Activated naive CD4-positive, alpha-beta T cell (primary cell): Measurements from ENCODE around the gene PRKN.

ENCODE experiments used
- DNase-seq, 4 experiments: peaks; one replicate each; lab custom pipeline; 2025; lab: John Stamatoyannopoulos, UW

PRKN gene

DNA sequence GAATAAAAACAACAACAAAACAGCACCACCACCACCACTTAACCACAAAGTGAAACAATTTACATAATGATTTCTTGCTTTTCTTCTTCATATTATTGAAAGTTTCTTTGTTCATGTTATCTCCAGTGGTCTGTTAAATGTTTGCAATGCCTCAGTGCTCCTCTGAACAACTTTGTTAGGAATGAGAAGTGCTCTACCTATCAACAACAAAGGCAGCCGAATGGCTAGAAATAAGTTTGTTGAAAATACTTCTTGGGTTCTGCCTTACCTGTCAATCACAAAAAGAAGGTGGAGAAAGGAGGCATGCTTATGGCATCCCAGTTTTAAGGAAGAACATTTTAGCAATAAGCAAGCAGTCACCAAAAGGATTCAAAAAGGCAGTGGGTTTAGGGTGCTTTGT lies 490.2 kb downstream of the PRKN start:
- DNase-seq, result no peak

DNA sequence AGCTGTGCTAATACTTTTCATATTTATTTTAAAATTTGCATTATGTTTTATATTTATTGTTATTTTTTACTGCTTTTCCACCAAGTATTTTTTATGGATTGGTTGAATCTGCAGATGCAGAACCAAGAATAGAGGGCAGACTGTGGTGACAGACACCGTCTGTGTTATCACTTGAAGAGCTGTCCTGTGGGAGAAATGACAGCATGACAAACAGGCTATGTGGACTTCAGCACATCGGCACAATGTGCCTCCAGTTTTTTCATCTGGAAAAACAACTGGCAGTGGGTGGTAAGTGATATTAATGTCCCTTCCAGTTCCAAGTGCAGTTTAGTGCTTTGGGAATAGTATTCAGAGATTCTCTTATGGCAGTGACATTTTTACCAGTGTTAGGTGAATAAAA lies 492.9 kb downstream of the PRKN start:
- DNase-seq, result no peak

DNA sequence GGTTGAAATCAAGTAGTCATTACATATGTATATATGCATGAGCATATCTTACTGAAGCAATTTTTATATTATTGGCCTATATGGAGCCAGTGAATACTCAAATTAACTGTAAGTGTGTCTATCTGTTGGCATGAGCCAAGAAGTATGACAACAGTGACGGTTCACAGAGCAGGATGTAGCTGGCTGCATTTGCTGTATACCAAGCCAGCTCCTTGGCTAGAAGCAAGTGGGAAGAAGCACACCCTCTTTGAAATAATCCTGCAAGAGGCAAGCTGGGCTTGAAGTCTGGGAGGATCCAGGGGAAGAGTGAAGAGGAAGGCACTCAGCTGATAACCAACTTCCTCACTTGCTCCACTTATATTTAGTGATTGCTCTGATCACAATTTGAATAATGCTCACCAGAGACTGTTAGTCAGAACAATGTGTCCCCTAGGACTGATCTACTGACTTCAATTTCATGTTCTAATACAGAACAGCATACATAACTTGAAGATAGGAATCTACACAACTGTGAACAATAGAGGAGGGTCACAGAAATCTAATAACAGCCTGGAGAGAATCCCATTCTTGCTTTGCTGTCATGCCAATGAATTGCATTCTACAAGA lies 497.3 kb downstream of the PRKN start:
- DNase-seq, result no peak

DNA sequence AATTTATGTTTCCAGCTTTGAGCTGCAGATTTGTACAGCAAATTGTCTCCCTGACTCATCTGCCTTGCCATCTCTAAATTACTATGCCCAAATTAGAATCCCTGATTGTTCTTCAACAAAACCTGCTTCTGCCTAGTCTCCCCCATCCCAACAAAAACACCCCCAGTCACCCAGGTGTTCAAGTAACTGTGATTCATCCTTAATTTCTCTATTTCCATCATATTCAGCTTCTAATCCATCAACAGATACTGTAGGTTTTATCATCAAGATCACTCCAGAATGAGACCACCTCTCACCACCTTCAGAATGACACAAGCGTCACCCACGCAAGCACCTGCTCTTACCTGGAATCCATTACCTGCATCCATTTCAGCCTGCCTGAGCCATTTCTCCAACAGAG lies 498.5 kb downstream of the PRKN start:
- DNase-seq, result no peak

DNA sequence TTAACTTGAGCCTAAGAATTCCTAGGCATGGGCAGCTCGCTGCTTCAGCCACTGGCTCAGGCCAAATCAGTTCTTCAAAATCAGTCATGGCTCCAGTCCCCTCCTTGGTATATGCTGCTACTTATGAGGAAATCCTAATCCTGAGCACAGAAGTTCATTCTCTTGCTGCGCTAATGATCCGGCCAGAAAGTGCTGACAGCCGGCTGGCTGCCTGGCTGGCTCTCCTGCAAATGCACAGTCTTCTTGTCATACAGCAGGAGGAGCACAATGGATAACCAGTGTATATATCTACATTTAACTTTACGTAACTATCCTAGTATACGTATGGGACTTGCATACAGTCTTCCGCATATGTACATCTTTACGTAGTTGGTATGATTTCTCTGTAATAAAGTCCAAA lies 500.8 kb downstream of the PRKN start:
- no peak for DNase-seq

DNA sequence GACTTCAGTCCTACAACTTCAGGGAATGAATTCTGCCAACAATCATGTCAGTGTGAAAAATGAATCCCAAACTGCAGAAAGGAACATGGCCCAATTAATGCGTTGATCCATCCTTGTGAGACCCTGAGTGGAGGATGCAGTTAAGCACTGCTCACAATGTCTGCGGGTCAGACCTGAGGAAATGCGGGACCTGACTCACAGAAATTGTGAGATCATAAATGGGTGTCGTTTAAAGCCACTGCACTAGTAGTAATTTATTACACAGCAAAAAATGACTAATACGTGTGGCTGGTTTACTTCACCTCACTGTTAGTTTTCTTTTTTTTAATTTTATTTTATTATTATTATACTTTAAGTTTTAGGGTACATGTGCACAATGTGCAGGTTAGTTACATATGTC lies 505.0 kb downstream of the PRKN start:
- DNase-seq, result no peak

DNA sequence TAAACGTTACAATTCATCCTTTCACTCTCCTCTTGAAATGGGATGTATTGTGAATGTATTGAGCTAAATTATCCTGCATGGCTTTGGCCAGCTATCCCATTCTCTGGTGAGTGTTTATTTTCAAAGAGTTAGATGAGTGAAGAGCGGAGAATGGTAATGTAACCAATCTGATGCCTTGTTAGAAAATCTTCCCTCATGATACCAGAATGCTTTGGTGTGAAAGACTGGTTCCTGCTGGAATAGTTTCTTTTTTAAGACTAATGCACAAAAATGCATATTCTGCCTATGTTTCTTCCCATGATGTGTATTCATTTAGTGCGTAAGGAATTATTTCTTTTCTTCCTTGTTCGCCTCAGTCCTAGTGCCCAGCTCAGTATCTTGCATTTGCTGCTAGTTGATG lies 506.7 kb downstream of the PRKN start:
- no peak for DNase-seq

DNA sequence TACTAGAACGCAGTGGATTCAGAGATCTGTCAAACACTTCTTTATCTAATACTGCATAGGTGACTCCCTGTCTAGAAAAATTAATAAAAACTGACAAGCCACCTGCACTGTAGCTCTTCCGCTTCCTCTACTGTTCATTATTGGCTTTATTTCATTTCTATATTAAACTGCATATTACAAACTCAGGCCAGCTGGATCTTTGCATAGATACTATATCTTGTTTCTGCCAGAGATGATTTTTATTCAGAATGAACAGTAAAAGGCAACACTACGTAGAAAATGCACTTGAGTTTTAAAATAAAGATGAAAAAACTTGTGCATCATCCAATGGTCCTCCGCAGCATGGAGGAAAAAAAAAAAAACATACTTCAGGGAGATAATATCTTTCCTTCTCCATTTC lies 508.3 kb downstream of the PRKN start:
- no peak for DNase-seq

DNA sequence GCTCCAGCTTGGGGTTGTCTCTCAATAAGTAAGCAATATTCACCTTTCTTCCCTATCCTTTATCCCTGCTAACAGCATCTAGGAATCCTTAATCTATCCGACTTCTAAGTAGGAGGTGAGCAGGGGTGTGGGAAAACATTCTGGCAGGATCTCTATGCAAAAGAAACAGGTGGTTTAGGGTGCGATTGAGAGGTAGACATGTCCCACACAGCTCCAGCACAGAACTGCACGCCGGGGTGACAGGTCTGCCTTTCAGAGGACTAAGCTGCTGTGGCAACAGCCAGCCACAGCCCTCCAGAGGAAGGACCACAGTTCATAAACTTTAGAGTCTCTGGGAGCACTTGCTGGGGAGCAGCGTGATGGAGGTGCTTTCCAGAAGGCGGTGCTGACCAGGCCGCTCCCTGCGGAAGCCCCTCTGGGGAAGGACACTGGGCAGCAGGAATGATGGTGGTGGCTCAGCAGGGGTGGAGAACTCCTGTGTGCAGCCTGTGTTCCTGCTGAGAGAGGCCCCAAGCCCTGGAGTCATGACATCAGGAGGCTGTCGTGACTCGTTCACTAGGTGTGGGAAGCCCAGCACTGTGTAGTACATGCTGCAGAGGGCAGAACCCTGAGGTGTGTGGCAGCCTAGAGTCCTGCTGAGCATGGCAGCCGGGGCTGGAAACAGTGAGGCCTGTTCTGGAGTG lies 509.6 kb downstream of the PRKN start:
- DNase-seq, result no peak

DNA sequence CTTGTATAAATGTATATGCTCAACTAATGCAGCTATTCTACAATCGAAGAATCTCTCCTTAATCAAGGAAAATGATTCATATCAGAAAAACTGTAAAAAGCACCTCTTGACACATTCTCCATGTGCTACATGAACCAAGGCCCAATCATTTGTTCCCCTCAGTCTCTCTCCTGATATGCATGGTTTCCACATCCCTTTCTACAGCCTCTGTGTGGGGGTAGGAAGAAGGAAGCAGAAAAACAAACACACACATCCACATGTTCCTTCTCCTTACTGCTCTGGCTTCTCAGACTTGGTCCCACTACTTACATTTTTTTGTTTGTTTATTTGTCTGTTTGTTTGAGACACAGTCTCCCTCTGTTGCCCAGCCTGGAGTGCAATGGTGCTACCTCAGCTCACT lies 510.5 kb downstream of the PRKN start:
- no peak for DNase-seq

DNA sequence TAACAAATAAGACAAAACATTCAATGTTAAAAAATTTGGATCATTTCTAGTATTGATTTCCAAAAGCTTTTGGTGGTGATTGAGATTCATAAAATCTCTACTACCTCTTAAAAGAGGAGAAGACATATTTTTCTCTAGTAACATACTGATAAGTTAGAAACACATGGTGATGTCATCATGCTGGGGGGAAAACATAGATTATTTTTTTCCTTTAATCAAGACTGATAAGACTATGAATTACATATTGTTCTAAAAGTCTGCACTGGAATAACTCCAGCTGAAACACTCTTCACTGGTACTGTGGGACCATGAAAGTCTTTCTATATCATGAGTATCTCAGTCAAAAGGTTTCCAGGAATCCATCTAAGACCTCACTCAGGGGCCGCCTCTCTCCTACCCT lies 515.8 kb downstream of the PRKN start:
- no peak for DNase-seq

DNA sequence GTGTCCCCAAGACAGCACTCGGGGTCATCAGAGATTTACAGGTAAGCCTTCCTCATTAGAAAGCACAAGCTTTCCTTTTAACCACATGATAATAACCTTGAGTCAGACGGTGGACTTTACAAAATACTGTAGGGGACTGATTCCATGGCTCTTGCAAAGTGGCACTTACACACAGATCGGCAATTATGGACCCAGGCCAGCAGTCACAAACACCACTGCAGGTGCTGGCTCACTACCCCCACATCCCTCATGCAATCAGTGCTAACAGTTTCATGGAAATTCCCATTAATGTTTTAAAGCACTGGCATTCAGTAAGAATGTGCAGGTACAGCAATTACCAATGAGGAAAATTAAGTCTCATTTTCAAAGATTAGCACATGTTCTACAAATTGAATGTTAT lies 516.5 kb downstream of the PRKN start:
- DNase-seq, result no peak

DNA sequence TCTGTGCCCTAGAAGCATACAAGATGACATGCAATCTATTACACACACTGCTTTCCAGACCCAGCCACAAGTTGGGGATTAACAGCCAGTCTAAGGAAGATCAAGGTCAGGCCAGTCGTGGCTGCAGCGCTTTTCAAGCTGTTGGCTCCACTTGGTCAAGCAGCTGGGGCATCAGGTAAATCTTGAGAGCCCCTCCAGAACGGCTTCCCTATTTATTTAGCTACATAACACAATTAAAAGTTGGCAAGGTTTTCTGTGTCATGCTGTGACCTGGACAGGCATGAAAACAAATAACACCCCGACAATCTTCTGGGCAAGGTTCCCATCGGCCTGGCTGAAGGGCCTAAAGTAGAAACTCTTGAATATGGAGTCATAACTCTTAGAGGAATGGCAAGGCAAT lies 524.3 kb downstream of the PRKN start:
- no peak for DNase-seq

DNA sequence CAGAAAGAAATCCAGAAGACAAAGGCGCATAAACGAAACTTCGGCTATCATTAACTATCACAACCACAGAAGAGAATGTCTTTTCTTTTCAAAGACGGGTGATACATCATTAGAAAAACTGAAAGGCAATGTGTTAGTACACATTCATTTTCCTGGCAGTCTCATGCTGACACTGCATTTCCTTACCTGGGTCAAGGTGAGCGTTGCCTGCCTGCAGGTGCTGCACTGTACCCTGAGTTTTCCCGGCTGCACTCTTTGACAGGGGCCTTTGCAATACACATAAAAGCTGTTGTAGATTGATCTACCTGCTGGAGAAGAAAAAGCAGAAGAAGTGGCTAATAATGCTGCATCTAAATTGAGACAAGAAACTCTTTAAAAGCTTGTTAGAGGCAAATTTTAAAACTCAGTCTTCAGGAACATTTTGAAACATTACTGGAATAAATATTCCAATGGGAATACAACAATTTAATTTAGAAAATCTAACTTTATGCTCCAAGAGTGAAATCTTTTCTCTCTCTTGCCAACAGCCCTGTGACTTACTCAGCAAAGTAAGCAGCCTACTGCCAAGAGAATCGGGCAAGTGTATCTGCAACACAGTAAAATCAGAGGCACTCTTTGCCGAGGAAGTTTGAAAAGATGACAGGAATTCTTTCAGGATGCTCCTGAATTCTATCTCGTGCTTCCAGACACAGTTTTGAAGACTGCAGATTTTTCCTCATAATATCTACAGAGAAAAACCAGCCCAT lies 526.4 kb downstream of the PRKN start:
- DNase-seq, result no peak

DNA sequence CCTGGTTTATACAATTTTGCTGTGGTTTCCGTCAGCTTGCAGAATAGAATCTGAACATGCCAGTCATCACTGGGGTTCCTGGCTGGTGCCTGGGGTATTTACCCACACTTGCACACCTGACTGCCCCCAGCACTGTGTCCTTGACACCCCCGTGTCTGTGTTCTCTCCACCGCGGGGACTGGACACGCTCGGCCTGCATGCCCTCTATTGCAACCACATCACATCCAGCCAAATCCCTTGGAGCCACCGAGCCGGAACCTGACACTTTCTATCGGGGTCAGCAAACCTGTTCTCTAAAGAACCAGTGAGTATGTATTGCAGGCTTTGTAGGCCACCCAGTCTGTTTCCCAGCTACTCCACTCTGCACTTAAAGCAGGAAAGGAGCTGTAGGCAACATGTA lies 527.5 kb downstream of the PRKN start:
- no peak for DNase-seq

DNA sequence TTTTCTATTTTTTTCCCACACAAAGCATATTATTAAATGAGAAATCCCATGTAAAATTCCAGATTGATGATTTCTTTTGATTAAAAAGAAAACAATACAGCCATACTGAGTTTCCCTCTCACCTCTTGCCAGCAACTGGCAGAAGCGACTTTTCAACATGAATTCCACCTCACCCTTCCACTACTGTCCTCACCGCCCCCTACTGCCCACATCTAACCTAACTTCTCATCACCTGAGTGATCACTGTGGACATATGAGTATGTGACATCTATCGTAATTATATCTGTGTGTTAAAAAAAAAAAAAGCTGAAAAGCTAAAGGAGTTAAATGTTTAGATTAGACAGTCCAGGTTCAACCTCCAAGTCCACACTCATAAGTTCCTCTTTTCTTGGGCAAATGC lies 528.6 kb downstream of the PRKN start:
- DNase-seq, result no peak

DNA sequence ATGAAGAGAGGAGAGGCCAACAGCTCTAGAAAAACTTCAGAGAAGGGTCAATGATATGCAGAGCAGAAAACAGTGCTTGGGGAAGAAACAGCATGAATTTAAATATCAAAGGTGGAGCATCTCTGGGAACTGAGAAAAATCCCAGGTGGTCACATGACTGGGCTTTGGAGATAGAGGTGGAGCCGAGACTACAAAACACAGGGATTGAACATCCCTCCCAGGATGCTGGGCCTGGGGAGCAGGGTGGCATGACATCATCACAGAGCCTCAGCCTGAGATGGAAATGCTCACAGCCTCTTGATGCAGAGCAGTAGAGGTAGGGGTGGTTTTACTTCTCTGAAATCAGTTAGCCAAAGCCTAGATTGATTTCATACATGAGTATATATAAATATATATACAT lies 529.5 kb downstream of the PRKN start:
- no peak for DNase-seq

DNA sequence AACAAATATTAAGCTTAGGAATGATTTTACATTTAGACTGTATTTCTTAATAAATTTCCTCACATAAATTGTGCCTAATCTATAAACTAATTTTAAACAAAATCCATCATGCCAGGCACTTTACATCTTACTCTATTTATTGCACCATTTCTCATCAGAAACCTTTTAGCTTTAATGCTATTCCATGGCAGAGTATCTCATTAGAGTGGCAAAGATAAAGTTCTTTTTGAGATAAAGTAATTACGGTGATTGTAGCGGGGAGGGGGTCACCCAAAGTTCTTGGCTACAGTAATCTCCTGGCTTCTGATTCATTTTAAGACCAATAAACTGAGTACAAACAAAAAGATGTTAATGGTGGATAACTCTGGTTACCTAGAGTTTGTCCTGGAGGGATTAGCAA lies 532.1 kb downstream of the PRKN start:
- no peak for DNase-seq

DNA sequence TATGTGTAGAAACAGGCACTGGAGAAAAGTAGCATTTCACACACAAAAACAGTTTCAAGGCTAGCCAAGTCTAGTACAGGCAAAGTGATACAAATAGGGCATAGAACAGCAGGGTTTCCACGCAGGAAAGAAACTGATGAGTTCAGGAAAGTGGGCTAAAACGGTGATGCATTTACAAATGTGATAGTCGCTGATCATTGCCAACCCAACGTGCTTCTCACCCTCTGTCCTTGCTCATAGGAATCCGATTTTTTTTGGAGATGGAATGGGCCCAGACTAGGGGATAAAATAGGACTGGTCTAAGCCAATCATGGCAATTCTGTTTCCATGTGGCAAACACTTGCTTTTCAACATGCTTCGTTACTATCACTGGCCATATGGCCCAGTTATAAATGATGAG lies 536.6 kb downstream of the PRKN start:
- no peak for DNase-seq

DNA sequence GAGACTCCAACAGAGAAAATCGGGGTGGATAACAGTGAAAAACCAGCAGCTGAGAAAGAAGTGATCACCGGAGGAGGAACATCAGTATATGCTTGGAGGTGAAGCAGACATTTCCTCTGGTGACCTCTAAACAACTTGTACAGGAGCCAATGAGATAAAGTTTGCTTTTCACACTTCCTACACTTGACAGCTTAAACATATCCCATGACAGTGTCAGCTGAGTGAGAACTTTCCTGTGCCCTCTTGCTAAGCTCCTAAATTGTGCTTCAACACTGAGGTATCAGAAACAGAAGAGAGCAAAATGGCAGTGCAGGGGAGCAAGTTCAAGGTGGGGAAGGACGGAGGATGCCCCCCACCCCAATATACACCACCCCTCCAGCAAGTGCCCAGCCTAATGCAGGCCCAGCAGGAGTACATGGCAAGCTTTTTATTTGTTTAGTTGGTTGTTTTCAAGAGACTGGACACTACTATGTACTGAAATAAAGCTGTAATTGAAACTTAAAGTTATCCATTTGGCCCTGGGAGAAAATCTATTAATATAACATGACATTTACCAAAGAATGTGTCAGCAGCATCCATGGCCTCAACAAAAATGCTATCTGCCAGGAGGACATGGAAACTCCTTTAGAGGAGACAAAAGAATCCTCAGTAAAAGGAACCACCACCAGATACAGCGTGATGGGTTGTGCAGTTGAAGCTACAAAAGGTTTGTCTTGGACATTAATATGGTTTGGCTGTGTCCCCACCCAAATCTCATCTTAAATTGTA lies 540.2 kb downstream of the PRKN start:
- DNase-seq, result no peak

DNA sequence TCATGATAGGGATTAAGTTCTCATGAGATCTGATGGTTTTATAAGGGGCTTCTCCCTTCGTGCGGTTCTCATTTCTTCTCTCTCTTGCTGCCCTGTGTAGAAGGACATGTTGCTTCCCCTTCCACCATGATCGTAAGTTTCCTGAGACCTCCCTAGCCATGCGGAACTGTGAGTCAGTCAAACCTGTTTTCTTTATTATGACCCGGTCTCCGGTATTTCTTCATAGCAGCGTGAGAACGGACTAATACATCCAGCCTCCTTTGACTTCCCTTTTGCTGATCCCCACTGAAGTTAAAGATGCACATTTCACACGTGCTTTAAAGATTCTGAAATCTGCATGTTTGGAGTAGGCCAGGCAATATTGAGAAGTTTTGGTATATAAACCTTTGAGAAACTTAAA lies 543.1 kb downstream of the PRKN start:
- DNase-seq, result no peak

DNA sequence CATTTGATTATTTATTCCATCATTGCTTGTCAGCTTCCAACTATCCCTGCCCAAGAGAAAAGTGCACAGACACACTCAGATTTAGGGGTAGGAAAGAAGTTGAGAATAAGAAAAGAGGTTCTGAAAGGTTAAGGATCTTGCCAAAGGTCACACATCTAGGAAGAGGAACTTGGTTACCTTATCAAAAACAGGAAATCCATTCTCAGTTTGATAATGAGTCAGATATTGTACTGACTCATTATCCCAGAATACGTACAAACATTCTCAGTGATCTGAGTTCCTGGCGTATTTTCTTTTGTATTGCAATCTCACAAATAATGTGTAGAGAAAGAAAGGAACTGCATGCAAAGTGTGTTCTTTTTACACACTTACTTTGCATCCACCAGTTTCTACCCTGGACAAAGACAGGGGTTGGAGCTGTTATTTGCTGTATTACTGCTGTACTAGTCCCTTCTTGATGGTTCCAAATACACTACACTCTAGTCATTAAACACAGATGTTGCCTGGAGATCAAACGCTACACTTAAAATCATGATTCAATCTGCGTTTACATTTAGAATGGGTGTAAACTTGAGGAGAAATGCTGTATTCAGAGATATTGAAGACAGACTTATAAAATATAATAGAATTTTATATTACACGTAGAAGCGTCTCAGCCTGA lies 545.7 kb downstream of the PRKN start:
- DNase-seq, result no peak
